ENCODE results near the gene LRRC28. TPM values are rescaled to one million over a fixed set of nuclear protein-coding genes. Genes with fewer than 3 reads are reported as not detected.
"Not testable (repeated sequence)": the region's sequence is repeated elsewhere in the genome, so short reads cannot be mapped to it uniquely, and the experiment has no call there.

LRRC28 gene
- polyA plus RNA-seq, 2 donors: 4.1 to 13.7 TPM

- no peaks in the 10 kb centered on the region for H3K9me3 ChIP-seq (ENCODE audit: control insufficient read depth in 2 of 2, insufficient read depth in 1 of 2, low read depth in 1 of 2, low read length in 1 of 2)
- no peaks in the 10 kb centered on the region for H3K27me3 ChIP-seq (ENCODE audit: control insufficient read depth in 1 of 2, insufficient read depth in 2 of 2, low read length in 2 of 2)
- 85 to 86% methylated on average over 4 of the region's 4 CpGs for WGBS, 2 donors
- no peaks in the 10 kb centered on the region for H3K4me1 ChIP-seq (ENCODE audit: control insufficient read depth in 2 of 2, insufficient read depth in 2 of 2, low read length in 1 of 2)
- H3K36me3 ChIP-seq (ENCODE audit: control insufficient read depth in 2 of 2, insufficient read depth in 2 of 2, low read length in 1 of 2): no peaks in the 10 kb centered on the region
- no peak overlapping the region for H3K27ac ChIP-seq (ENCODE audit: low read depth in 2 of 2, low read length in 1 of 2)
- no peak overlapping the region for H3K4me3 ChIP-seq (ENCODE audit: low read depth in 1 of 2, low read length in 2 of 2)
These were observed 148.3 kb downstream of the LRRC28 start for GRCh38 chr15:99399618-99400017.

GRCh38 chr15:99401216-99401615, 149.9 kb downstream of the LRRC28 start:
- not testable (repeated sequence) for H3K9me3 ChIP-seq (ENCODE audit: control insufficient read depth in 2 of 2, insufficient read depth in 1 of 2, low read depth in 1 of 2, low read length in 1 of 2); H3K4me3 ChIP-seq (ENCODE audit: low read depth in 1 of 2, low read length in 2 of 2); H3K4me1 ChIP-seq (ENCODE audit: control insufficient read depth in 2 of 2, insufficient read depth in 2 of 2, low read length in 1 of 2); H3K27me3 ChIP-seq (ENCODE audit: control insufficient read depth in 1 of 2, insufficient read depth in 2 of 2, low read length in 2 of 2); H3K27ac ChIP-seq (ENCODE audit: low read depth in 2 of 2, low read length in 1 of 2); H3K36me3 ChIP-seq (ENCODE audit: control insufficient read depth in 2 of 2, insufficient read depth in 2 of 2, low read length in 1 of 2)
- 89 to 90% methylated on average over 4 of the region's 4 CpGs for WGBS, 2 donors

GRCh38 chr15:99402014-99402729, 150.9 kb downstream of the LRRC28 start:
- no peak overlapping the region for H3K4me3 ChIP-seq (ENCODE audit: low read depth in 1 of 2, low read length in 2 of 2)
- no peaks in the 10 kb centered on the region for H3K4me1 ChIP-seq (ENCODE audit: control insufficient read depth in 2 of 2, insufficient read depth in 2 of 2, low read length in 1 of 2)
- no peaks in the 10 kb centered on the region for H3K9me3 ChIP-seq (ENCODE audit: control insufficient read depth in 2 of 2, insufficient read depth in 1 of 2, low read depth in 1 of 2, low read length in 1 of 2)
- H3K27me3 ChIP-seq (ENCODE audit: control insufficient read depth in 1 of 2, insufficient read depth in 2 of 2, low read length in 2 of 2): no peaks in the 10 kb centered on the region
- 45 to 71% methylated on average over 13 of the region's 13 CpGs for WGBS, 2 donors
- no peaks in the 10 kb centered on the region for H3K36me3 ChIP-seq (ENCODE audit: control insufficient read depth in 2 of 2, insufficient read depth in 2 of 2, low read length in 1 of 2)
- H3K27ac ChIP-seq (ENCODE audit: low read depth in 2 of 2, low read length in 1 of 2): peak overlapping the region in 1 of 2 donors; percentile 33

GRCh38 chr15:99403597-99403996, 152.3 kb downstream of the LRRC28 start:
- no peaks in the 10 kb centered on the region for H3K9me3 ChIP-seq (ENCODE audit: control insufficient read depth in 2 of 2, insufficient read depth in 1 of 2, low read depth in 1 of 2, low read length in 1 of 2)
- H3K36me3 ChIP-seq (ENCODE audit: control insufficient read depth in 2 of 2, insufficient read depth in 2 of 2, low read length in 1 of 2): no peaks in the 10 kb centered on the region
- 82 to 87% methylated on average over 11 of the region's 11 CpGs for WGBS, 2 donors
- no peak overlapping the region for H3K27ac ChIP-seq (ENCODE audit: low read depth in 2 of 2, low read length in 1 of 2)
- no peaks in the 10 kb centered on the region for H3K27me3 ChIP-seq (ENCODE audit: control insufficient read depth in 1 of 2, insufficient read depth in 2 of 2, low read length in 2 of 2)
- H3K4me3 ChIP-seq (ENCODE audit: low read depth in 1 of 2, low read length in 2 of 2): no peak overlapping the region
- no peaks in the 10 kb centered on the region for H3K4me1 ChIP-seq (ENCODE audit: control insufficient read depth in 2 of 2, insufficient read depth in 2 of 2, low read length in 1 of 2)

- H3K27me3 ChIP-seq (ENCODE audit: control insufficient read depth in 1 of 2, insufficient read depth in 2 of 2, low read length in 2 of 2): no peaks in the 10 kb centered on the region
- H3K36me3 ChIP-seq (ENCODE audit: control insufficient read depth in 2 of 2, insufficient read depth in 2 of 2, low read length in 1 of 2): no peaks in the 10 kb centered on the region
- WGBS, 2 donors: 87 to 89% methylated on average over 16 of the region's 16 CpGs
- H3K9me3 ChIP-seq (ENCODE audit: control insufficient read depth in 2 of 2, insufficient read depth in 1 of 2, low read depth in 1 of 2, low read length in 1 of 2): no peaks in the 10 kb centered on the region
- no peak overlapping the region for H3K4me3 ChIP-seq (ENCODE audit: low read depth in 1 of 2, low read length in 2 of 2)
- no peak overlapping the region for H3K27ac ChIP-seq (ENCODE audit: low read depth in 2 of 2, low read length in 1 of 2)
- H3K4me1 ChIP-seq (ENCODE audit: control insufficient read depth in 2 of 2, insufficient read depth in 2 of 2, low read length in 1 of 2): no peaks in the 10 kb centered on the region
These were observed 153.2 kb downstream of the LRRC28 start for GRCh38 chr15:99404454-99404853.

GRCh38 chr15:99406120-99406519, 154.8 kb downstream of the LRRC28 start:
- Histone ChIP-seq H3K36me3 (ENCODE audit: control insufficient read depth in 2 of 2, insufficient read depth in 2 of 2, low read length in 1 of 2) (no peaks in the 10 kb centered on the region), H3K27ac (ENCODE audit: low read depth in 2 of 2, low read length in 1 of 2) (no peak overlapping the region), H3K4me1 (ENCODE audit: control insufficient read depth in 2 of 2, insufficient read depth in 2 of 2, low read length in 1 of 2) (no peaks in the 10 kb centered on the region), H3K4me3 (ENCODE audit: low read depth in 1 of 2, low read length in 2 of 2) (no peak overlapping the region), H3K27me3 (ENCODE audit: control insufficient read depth in 1 of 2, insufficient read depth in 2 of 2, low read length in 2 of 2) (no peaks in the 10 kb centered on the region), H3K9me3 (ENCODE audit: control insufficient read depth in 2 of 2, insufficient read depth in 1 of 2, low read depth in 1 of 2, low read length in 1 of 2) (no peaks in the 10 kb centered on the region)
- 93% methylated on average over 12 of the region's 12 CpGs for WGBS, 2 donors

GRCh38 chr15:99406716-99407487, 155.6 kb downstream of the LRRC28 start:
- WGBS, 2 donors: 94 to 96% methylated on average over 17 of the region's 17 CpGs
- no peaks in the 10 kb centered on the region for H3K9me3 ChIP-seq (ENCODE audit: control insufficient read depth in 2 of 2, insufficient read depth in 1 of 2, low read depth in 1 of 2, low read length in 1 of 2)
- H3K27ac ChIP-seq (ENCODE audit: low read depth in 2 of 2, low read length in 1 of 2): no peak overlapping the region
- no peak overlapping the region for H3K4me3 ChIP-seq (ENCODE audit: low read depth in 1 of 2, low read length in 2 of 2)
- H3K27me3 ChIP-seq (ENCODE audit: control insufficient read depth in 1 of 2, insufficient read depth in 2 of 2, low read length in 2 of 2): no peaks in the 10 kb centered on the region
- H3K4me1 ChIP-seq (ENCODE audit: control insufficient read depth in 2 of 2, insufficient read depth in 2 of 2, low read length in 1 of 2): no peaks in the 10 kb centered on the region
- no peaks in the 10 kb centered on the region for H3K36me3 ChIP-seq (ENCODE audit: control insufficient read depth in 2 of 2, insufficient read depth in 2 of 2, low read length in 1 of 2)

GRCh38 chr15:99407716-99408115, 156.4 kb downstream of the LRRC28 start:
- Histone ChIP-seq H3K36me3 (ENCODE audit: control insufficient read depth in 2 of 2, insufficient read depth in 2 of 2, low read length in 1 of 2) (no peaks in the 10 kb centered on the region), H3K4me3 (ENCODE audit: low read depth in 1 of 2, low read length in 2 of 2) (no peak overlapping the region), H3K27me3 (ENCODE audit: control insufficient read depth in 1 of 2, insufficient read depth in 2 of 2, low read length in 2 of 2) (no peaks in the 10 kb centered on the region), H3K9me3 (ENCODE audit: control insufficient read depth in 2 of 2, insufficient read depth in 1 of 2, low read depth in 1 of 2, low read length in 1 of 2) (no peaks in the 10 kb centered on the region), H3K4me1 (ENCODE audit: control insufficient read depth in 2 of 2, insufficient read depth in 2 of 2, low read length in 1 of 2) (no peaks in the 10 kb centered on the region), H3K27ac (ENCODE audit: low read depth in 2 of 2, low read length in 1 of 2) (peak overlapping the region in 1 of 2 donors; percentile 44)
- 64 to 71% methylated on average over 5 of the region's 5 CpGs for WGBS, 2 donors

GRCh38 chr15:99408236-99409096, 157.2 kb downstream of the LRRC28 start:
- H3K27me3 ChIP-seq (ENCODE audit: control insufficient read depth in 1 of 2, insufficient read depth in 2 of 2, low read length in 2 of 2): no peaks in the 10 kb centered on the region
- no peaks in the 10 kb centered on the region for H3K36me3 ChIP-seq (ENCODE audit: control insufficient read depth in 2 of 2, insufficient read depth in 2 of 2, low read length in 1 of 2)
- no peaks in the 10 kb centered on the region for H3K4me1 ChIP-seq (ENCODE audit: control insufficient read depth in 2 of 2, insufficient read depth in 2 of 2, low read length in 1 of 2)
- H3K9me3 ChIP-seq (ENCODE audit: control insufficient read depth in 2 of 2, insufficient read depth in 1 of 2, low read depth in 1 of 2, low read length in 1 of 2): no peaks in the 10 kb centered on the region
- H3K4me3 ChIP-seq (ENCODE audit: low read depth in 1 of 2, low read length in 2 of 2): no peak overlapping the region
- 30 to 36% methylated on average over 12 of the region's 12 CpGs for WGBS, 2 donors
- peak overlapping the region in 1 of 2 donors; percentile 44 for H3K27ac ChIP-seq (ENCODE audit: low read depth in 2 of 2, low read length in 1 of 2)

Measured in esophagus (tissue), 2 donors.